ENCODE data around the gene MCF2L.

DNA sequence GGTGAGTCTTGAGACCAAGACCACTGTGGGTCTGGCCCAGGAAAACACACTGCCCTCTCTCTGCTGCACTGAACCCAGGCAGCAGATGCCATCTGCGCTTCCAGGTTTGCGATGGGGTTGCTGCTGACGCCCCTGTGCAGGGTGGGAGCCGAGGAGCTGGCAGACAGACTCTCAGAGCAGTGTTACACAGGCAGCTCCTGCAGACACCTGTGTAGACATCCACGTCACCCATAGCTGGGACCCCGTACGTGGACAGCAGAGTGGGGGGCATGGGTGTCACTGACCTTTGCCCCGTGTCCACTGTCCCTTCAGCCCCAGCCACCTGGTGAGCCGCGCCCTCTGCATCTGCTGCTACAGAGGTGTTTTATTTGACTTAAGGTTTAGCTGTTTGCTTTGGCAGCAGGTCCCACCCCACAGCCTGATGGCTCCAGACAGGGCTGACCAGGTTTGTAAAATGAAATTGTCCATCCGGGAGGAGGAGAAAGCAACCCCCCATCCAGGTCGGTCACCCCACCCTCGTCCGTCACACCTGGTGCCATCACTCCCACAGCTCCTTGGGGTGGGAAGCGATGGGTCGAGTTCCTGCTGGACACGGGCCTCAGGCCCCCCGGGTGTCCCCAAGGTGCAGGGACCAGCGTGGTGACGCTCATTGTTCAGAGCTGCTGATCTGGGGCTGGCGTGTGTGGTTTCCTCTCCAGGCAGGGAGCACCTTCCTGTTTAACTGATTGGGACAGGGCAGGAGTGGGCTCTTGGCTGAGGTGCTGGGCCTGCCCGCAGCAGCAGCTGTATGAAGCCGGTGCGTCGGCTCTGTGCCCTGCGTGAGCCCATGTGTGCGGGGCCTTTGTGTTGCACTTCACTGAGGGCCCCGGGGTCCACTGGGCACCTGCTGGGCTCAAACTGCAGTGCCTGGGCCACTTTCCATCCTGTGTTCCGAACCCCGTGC lies 28.4 kb downstream of the MCF2L start:
- TF ChIP-seq RARB (CRISPR knock-in tag; IDR thresholded peaks at IDR 0.05), result no peak
- TF ChIP-seq, protein P1, sequence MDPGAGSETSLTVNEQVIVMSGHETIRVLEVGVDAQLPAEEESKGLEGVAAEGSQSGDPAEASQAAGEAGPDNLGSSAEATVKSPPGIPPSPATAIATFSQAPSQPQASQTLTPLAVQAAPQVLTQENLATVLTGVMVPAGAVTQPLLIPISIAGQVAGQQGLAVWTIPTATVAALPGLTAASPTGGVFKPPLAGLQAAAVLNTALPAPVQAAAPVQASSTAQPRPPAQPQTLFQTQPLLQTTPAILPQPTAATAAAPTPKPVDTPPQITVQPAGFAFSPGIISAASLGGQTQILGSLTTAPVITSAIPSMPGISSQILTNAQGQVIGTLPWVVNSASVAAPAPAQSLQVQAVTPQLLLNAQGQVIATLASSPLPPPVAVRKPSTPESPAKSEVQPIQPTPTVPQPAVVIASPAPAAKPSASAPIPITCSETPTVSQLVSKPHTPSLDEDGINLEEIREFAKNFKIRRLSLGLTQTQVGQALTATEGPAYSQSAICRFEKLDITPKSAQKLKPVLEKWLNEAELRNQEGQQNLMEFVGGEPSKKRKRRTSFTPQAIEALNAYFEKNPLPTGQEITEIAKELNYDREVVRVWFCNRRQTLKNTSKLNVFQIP (CRISPR knock-in tag; IDR thresholded peaks at IDR 0.05; ENCODE audit: borderline replicate concordance, low read depth), result no peak
- TF ChIP-seq ZNF70 (CRISPR knock-in tag; IDR thresholded peaks at IDR 0.05), result no peak
- TF ChIP-seq ZFP3 (CRISPR knock-in tag; IDR thresholded peaks at IDR 0.05), result no peak
- TF ChIP-seq, protein P2, sequence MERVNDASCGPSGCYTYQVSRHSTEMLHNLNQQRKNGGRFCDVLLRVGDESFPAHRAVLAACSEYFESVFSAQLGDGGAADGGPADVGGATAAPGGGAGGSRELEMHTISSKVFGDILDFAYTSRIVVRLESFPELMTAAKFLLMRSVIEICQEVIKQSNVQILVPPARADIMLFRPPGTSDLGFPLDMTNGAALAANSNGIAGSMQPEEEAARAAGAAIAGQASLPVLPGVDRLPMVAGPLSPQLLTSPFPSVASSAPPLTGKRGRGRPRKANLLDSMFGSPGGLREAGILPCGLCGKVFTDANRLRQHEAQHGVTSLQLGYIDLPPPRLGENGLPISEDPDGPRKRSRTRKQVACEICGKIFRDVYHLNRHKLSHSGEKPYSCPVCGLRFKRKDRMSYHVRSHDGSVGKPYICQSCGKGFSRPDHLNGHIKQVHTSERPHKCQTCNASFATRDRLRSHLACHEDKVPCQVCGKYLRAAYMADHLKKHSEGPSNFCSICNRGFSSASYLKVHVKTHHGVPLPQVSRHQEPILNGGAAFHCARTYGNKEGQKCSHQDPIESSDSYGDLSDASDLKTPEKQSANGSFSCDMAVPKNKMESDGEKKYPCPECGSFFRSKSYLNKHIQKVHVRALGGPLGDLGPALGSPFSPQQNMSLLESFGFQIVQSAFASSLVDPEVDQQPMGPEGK (CRISPR knock-in tag; IDR thresholded peaks at IDR 0.05; ENCODE audit: borderline replicate concordance), result no peak
- TF ChIP-seq, protein P3, sequence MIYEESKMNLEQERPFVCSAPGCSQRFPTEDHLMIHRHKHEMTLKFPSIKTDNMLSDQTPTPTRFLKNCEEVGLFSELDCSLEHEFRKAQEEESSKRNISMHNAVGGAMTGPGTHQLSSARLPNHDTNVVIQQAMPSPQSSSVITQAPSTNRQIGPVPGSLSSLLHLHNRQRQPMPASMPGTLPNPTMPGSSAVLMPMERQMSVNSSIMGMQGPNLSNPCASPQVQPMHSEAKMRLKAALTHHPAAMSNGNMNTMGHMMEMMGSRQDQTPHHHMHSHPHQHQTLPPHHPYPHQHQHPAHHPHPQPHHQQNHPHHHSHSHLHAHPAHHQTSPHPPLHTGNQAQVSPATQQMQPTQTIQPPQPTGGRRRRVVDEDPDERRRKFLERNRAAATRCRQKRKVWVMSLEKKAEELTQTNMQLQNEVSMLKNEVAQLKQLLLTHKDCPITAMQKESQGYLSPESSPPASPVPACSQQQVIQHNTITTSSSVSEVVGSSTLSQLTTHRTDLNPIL (CRISPR knock-in tag; IDR thresholded peaks at IDR 0.05; ENCODE audit: low read depth), result no peak
- TF ChIP-seq ARNTL (CRISPR knock-in tag; IDR thresholded peaks at IDR 0.05; ENCODE audit: borderline replicate concordance, low read depth), result no peak
- TF ChIP-seq, protein P4, sequence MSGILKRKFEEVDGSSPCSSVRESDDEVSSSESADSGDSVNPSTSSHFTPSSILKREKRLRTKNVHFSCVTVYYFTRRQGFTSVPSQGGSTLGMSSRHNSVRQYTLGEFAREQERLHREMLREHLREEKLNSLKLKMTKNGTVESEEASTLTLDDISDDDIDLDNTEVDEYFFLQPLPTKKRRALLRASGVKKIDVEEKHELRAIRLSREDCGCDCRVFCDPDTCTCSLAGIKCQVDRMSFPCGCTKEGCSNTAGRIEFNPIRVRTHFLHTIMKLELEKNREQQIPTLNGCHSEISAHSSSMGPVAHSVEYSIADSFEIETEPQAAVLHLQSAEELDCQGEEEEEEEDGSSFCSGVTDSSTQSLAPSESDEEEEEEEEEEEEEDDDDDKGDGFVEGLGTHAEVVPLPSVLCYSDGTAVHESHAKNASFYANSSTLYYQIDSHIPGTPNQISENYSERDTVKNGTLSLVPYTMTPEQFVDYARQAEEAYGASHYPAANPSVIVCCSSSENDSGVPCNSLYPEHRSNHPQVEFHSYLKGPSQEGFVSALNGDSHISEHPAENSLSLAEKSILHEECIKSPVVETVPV (CRISPR knock-in tag; IDR thresholded peaks at IDR 0.05), result no peak
- TF ChIP-seq ZFP30 (CRISPR knock-in tag; IDR thresholded peaks at IDR 0.05), result no peak
- TF ChIP-seq TOX (CRISPR knock-in tag; IDR thresholded peaks at IDR 0.05; ENCODE audit: borderline replicate concordance), result no peak
- no peak for TF ChIP-seq BACH2 (CRISPR knock-in tag; IDR thresholded peaks at IDR 0.05; ENCODE audit: borderline replicate concordance)
- no peak for TF ChIP-seq CSDC2 (CRISPR knock-in tag; IDR thresholded peaks at IDR 0.05)
